Ramos (cell line): Measurements from ENCODE around the gene ST3GAL6.

ENCODE experiments used
- in situ Hi-C: fragments of 300-500 bp; cut with MboI; formaldehyde crosslinking; loops from one replicate; pipeline ENCODE4 v1.14.3; 2022; ENCODE audit warnings: low sequenced_read_pairs; ENCODE audit not compliant: unreplicated experiment

Gene ST3GAL6

DNA sequence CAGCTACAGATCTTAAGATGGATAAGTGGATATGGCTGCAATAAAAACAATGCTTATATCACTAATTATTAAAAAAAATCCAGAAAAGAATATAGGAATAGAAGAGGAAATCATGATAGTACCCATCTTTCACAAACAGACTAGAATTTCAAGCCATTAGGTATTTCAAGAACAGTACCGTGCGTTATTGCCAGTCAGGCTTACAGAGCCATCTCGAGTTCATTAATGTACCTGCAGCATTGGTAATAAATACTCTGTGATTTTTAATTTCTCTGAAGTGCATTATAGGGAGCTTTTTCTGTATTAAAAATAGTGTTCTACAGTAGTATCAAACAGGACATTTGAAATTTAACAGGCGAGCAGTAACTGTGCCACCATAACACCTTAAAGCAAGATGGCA, 35.7 kb downstream of the ST3GAL6 start:
- in situ Hi-C loops: no loop called here

DNA sequence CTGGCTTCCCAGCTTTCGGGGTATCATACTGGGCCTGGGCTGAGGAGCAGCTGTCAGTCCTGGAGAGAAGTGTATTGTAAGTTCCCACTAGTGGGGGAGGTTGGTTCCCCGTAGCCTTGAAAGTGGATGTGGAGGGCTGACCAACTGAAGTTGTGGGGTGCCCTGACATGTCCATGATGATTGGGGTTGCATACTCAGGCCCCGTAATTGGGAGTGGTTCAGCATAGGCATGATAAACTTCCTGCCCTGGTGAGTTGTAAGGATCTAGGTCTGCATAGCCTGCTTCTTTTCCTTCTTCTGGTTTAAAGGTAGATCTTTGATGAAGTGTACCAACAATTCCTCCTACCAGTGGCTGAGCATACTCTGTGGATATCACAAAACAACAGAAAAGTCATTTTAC, 36.3 kb downstream of the ST3GAL6 start:
- in situ Hi-C loops: no loop called here

DNA sequence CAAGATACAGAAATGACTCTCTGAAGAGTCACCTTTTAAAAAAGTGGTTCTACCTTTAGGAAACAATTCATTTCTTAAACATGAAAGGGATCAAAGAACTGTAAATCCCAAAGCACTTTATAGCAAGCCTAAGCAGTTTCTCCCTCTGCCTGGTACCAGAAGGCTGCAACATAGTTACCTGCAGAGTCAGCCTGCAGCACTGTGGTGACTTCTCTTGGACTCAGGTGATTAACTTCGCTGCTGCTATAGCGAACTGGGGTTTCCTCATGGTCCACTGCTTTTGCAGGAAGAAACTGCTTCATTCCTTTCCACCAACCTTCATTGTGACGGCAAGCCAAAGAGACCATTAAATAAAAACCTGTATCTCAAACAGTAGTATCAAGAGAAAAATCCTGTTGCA, 37.3 kb downstream of the ST3GAL6 start:
- in situ Hi-C loops: loop anchor here (25.0 kb wide), 2 partner anchors 362 to 763 kb away; partner anchors contain the start of gene GABRR3

DNA sequence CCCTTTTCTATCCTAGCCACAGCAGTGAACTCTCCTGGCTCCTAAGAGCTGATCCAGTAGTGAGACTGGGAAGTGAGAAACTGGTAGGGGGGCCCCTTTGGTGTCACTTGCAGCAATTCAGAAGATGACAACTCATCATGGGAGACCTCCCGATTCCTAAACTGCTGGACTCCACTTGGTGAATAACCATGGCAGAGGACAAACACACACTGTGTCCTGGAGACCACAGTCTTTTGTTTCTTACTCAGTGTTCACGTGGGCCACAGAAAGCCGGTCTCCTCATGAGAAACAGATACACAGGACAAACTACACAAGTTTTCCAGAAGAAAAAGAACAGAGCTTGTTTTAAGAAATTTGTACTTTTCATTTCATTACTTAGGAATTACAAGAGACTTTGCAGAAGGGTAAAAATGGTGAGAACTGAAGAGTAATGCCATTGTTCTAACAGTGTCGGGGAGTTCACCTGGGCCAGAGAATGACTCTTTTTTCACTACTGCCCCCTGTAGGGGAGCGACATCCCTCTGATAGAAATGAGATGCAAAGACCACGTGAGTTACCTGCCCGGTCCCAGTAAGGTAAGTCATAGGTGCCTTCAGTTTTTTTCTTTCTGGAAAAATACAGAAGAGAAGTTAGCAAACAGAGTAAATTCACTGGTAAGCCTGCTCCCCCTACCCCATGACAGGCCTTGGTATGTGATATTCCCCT, 38.1 kb downstream of the ST3GAL6 start:
- in situ Hi-C loops: loop anchor here (25.0 kb wide), 2 partner anchors 361 to 764 kb away; partner anchors contain the start of gene GABRR3

DNA sequence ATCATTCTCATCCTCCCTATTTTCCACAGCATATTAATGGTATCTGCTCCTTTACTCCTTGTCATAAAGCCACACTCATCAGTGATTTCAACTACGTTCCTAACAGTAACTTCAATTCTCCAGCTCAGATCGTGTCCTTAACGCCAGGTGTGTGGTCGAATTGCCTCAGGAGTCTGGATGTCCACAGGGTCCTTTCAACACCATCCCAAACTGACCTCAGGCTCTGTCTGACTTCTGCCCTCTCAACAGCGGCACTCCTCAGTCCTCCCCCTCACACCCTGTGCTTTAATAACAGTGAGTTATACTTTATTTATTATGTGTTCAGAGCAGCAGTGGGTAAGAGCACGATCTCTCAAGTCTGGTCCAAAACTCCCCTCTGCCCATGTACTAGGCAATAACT, 42.4 kb downstream of the ST3GAL6 start:
- in situ Hi-C loops: loop anchor here (25.0 kb wide), 2 partner anchors 357 to 768 kb away; partner anchors contain the start of gene GABRR3

DNA sequence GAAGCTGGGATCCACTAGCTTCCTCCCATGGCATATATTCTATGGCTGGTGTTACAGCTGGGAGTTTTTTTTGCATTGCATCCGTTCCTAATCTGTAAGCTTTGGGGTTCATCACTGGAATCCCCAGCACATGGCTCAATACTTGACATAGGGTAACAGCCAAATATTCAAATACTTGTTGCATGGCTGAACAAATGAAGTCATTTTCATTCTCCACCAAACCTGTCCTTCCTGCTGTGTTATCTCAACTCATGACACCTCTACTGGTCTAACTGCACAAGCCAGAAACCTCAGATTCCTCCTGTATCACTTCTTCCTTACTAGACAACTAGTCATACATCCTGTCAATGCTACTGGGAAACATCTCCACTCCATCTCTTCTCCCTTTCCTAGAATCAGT, 43.4 kb downstream of the ST3GAL6 start:
- in situ Hi-C loops: loop anchor here (25.0 kb wide), 2 partner anchors 356 to 769 kb away; partner anchors contain the start of gene GABRR3

DNA sequence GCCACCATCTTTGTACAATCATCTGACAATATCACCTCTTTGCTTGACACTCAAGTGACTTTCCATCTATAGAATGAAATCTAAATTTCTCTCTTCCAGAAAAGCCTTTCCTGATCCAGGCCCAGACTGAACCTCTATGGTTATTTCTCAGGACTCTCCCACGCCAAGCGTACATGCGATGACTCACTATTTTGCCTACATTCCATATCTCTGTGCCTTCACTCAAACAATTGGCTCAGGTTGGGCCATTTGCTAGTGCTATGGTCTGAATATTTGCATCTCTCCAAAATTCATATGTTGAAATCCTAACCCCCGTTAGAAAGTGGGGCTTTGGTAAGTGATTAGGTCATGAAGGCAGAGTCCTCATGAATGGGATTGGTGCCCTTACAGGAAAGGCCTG, 43.9 kb downstream of the ST3GAL6 start:
- in situ Hi-C loops: loop anchor here (25.0 kb wide), 2 partner anchors 355 to 770 kb away; partner anchors contain the start of gene GABRR3

DNA sequence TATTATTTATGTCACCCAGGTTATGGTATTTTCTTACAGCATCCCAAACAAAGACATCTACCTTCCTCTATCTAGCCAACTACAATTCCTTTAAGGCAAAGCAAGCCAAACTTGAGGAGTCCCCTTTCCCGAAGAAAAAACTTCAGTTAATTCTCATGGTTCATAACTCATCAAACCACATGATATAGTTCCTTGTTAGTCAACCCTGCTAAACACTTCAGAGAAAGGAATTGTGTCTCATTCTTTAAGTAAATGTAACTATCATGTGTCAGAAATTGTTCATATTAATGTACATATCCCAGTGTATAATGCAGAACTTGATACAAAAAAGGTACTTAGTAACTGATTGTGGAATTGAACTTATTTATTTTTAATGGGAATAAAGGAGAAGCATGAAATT, 44.4 kb downstream of the ST3GAL6 start:
- in situ Hi-C loops: loop anchor here (25.0 kb wide), 2 partner anchors 355 to 770 kb away; partner anchors contain the start of gene GABRR3

DNA sequence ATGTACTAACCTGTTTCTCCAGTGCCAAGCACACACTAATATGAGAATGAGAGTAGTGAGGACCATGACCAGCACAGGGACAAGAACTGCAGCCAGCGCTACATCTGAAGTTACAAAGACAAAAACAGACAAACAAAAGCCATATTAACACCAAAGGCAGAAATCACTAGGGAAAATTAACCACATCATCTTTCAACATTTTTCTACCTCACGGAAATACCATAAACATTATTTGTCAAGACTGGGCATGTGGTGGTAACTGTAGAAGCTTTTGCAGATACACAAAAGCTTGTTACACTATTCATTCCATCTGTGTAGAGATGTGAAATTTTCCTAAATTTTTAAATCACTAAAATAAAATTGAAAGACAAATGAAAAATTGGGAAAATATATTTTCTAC, 44.9 kb downstream of the ST3GAL6 start:
- in situ Hi-C loops: loop anchor here (25.0 kb wide), 2 partner anchors 354 to 771 kb away; partner anchors contain the start of gene GABRR3

DNA sequence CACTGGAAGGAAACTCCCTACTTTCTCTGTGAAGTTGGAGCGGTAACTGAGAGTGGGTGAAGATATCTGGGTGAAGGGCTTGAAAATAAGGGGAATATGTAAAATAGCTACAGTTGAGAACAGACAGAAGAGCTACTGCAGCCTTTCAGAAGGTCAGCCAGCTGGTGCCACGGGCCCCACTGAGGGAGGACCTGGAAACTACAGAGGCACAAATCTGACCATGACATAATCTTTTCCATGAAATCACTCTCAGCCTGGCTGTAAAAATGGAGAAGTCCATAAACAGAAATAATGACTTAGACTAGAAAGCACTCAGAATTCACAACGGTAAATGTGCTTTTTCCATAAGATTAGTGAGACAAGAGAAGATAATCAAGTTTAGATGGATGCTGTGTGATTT, 46.4 kb downstream of the ST3GAL6 start:
- in situ Hi-C loops: loop anchor here (25.0 kb wide), 2 partner anchors 353 to 772 kb away; partner anchors contain the start of gene GABRR3

DNA sequence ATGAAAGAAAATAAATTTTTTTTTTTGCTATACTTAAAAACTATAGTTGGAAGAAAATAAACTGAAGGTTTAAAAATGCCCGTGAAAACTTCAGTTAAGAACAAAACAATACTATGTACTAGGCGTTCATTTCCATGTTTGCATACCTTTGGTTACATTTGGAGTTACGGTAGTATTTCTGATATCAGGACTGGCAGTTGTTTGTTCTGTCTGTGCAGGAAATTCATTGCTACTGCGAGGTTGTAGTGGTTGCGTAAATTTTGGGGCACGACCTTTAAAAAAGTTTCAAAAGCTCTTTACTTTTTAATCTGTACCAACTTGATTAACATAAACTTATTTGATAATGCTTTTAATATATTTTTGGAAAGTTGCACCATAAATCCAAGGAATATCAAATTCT, 47.9 kb downstream of the ST3GAL6 start:
- in situ Hi-C loops: loop anchor here (25.0 kb wide), 2 partner anchors 351 to 774 kb away; partner anchors contain the start of gene GABRR3

DNA sequence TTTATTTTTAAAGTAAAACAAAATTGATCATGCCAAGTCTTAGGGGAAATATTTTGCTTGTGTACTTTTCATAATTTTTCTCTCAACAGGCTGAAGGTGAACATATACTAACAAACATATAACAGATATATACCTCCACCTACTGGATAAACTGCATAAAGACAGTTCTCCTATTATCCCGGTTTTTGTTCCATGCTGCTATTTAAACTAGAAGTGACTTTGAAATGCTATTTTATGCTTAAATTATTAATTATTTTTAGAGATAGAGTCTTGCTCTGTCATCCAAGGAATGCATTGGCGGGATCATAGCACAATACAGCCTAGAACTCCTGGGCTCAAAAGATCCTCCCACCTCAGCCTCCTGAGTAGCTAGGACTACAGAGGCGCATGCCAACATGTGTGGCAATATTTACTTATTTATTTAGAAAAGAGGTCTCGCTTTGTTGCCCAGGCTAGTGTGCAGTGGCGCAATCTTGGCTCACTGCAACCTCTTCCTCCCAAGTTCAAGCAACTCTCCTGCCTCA, 49.8 kb downstream of the ST3GAL6 start:
- in situ Hi-C loops: loop anchor here (25.0 kb wide), 2 partner anchors 349 to 776 kb away; partner anchors contain the start of gene GABRR3

DNA sequence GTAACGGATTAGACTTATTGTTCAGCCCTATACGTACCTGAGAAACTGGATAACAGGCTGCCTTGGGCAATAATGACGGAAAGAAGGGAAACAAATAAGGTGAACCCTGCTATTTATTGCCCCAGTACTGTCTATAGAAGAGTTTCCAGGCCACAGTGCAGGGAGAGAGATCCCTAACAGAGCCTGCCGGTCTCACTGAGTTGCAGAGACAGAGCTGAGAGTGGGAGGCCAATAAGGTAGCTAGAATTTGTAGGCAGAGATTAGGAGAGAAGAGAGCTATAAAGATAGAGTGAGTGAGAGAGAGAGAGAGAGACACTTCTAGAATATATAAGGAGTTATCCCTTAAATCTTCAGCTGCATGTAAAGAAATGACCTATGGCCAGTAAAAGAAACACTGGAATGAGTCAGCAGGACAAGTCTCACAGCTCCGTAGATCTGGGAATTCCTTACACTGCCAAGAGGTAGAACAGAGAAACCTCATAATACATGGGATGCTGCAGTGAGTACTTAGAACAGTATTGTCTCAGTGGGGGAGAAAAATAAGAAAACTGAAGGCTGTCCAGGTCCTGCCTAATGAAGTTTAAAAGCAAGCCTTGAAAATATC, 51.8 kb downstream of the ST3GAL6 start:
- in situ Hi-C loops: loop anchor here (5.0 to 25.0 kb wide), 3 partner anchors 218 to 778 kb away; partner anchors contain the start of gene GABRR3

DNA sequence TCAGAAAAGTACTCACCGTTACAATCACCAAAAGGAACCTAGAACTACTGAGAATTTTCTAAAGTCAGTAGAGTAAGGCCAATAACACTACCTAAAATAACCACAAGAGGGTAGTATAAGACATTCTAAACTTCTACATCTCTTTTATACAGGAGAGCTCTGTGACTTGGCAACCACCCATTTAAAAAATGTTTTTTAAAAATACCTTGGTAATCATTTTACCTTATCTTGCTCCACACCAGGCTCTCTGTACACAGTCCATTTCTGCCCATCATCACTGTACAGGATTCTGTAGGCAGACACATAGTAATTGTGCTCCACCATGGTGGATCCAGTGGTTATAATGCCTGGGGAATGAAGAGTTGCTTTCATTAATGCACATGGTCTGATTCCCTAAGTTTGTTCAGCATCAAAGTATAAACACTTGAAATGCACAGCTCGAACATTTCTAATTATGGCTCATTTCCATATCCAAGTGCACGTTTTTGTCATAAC, 54.5 kb downstream of the ST3GAL6 start:
- in situ Hi-C loops: loop anchor here (5.0 to 25.0 kb wide), 3 partner anchors 220 to 780 kb away; partner anchors contain the start of gene GABRR3

DNA sequence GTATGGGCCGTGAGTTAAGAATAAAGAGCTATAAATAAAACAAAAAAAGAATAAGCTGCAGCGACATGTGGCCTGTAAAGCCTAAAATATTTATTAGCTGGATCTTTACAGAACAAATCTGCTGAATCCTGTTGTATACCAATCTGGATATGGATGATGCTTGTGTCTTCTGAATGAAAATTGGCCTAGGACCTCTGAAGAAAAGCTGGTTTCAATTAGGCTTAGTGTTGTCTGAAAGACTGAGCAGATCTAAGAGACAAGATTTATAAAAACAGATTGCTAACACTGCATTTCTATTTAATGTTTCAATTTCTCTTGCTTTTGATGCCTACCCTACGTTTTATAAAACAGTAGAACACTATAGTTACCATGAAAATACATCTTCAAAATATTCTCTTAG, 57.9 kb downstream of the ST3GAL6 start:
- in situ Hi-C loops: loop anchor here (25.0 kb wide), 2 partner anchors 341 to 784 kb away; partner anchors contain the start of gene GABRR3

DNA sequence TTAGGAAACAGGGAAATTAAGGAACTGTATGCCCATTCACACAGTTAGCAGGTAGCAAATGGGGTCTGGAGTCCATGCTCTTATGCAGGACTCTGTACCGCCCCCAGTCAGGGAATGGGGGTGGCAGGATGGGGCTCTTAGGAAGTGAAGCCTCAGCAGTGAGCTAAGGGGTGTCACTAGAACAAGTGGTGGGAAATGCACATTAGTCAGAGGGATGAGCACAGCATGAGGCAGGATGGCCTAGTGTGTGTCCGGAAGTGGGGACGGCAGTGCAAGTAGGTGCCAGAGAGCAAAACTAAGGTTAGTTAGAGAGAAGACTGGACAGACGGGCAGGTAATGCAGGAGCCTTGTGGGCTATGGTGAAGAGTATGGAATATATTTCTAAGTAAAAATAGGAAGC, 60.7 kb downstream of the ST3GAL6 start:
- in situ Hi-C loops: loop anchor here (25.0 kb wide), 2 partner anchors 339 to 786 kb away; partner anchors contain the start of gene GABRR3

DNA sequence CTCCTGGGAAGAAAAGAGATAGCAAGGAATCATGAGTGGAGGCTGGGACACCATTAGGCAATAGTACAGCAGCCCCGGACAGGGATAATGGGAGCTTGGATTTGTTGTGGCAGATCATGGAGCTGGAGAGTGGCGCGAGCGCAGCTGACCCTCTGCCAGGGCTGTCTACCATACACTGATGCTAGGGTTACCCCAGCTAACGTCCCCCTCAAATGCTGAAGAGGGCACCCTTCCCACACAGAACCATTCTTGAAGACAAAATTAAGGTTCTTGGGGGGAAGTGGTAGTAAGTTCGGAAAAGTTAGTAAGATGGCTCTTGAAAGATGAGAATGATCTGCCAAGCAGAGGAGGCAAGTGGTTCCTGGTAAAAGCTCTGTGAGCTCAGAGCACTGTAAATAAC, 61.1 kb downstream of the ST3GAL6 start:
- in situ Hi-C loops: loop anchor here (25.0 kb wide), 2 partner anchors 338 to 787 kb away; partner anchors contain the start of gene GABRR3

DNA sequence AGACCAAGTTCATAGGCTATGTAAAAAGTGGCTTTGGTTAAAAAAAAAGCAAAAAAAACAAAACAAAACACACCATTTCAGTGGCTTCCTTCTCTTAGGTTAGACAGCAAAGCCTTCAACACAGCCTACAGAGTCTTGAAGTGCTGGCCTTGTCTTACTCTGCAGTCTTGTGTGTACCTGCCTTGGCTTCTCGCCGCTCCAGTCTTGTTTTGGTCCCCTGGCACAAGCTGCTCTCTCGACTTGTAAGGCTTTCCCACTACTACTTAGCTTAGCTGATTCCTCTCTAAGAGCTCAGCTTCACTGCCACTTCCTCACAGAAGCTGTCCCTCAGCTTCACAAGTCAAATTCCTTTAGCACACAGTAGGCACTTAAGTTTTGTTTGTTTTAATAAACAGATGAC, 63.0 kb downstream of the ST3GAL6 start:
- in situ Hi-C loops: no loop called here

DNA sequence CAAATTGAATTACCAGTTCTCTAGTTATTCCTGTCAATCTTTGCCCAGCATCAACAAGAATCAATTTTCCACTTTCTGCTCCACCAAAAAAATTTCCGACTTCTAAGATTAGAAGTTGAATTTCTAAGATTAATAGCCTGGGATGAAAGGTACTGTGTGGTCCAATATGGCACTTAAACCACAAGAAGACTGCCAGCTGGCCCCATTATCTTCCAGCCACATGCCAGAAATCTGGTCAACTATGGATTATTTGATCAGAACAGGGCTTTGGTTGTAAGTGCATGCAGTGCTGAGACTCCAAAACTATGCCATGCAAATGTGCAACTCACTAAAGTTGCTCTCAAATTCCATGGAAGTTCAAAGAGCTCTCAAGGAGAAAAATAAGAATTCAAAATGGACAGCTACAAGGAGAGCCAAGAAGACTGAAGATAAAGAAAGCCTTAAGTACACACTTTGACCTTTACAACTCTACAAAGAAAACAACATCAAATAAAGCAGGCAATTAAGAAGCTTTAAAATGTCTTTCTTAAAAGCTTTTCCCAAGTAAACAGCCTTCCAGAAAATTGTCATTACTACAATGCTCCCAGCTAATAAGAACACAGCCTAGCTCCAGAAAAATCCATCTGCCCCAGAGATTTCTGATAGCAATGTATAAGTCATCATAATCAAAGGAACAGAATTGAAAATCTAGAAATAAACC, 64.2 kb downstream of the ST3GAL6 start:
- in situ Hi-C loops: no loop called here
